Measurements from ENCODE around the gene REC114.
"Not testable (repeated sequence)": the region's sequence is repeated elsewhere in the genome, so short reads cannot be mapped to it uniquely, and the experiment has no call there.

Gene REC114

DNA sequence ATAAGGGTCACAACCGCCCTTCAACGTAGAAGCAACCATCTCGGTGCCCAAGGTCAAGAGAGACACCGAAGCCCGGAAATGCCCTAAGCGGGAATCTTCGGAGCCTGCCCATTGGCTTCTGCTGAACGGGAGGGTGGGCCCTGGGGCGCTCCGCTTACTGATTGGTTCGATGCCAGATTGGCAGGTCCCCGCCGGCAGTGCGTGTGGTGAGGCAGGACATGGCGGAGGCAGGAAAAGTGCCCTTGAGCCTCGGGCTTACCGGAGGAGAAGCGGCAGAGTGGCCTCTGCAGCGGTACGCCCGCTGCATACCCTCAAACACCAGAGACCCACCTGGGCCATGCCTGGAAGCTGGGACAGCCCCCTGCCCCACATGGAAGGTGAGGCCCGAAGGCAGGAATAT lies at the start of gene REC114:
Gene REC114, plus strand, starts transcription at position 197 of the 400 bp plus-strand sequence. Its CDS starts 22 bp downstream, at position 219.
- no peak for DNase-seq (ENCODE audit: low read depth in 2 of 2, low spot score in 1 of 2)

- DNase-seq (ENCODE audit: low read depth in 2 of 2, low spot score in 1 of 2) = no peak
Observed at GRCh38 chr15:73393336-73393735, 49.6 kb upstream of the REC114 start.

- DNase-seq (ENCODE audit: low read depth in 2 of 2, low spot score in 1 of 2) = no peak
Observed at GRCh38 chr15:73394782-73395181, 48.2 kb upstream of the REC114 start.

- DNase-seq (ENCODE audit: low read depth in 2 of 2, low spot score in 1 of 2) = no peak
Observed at GRCh38 chr15:73395671-73396070, 47.3 kb upstream of the REC114 start.

GRCh38 chr15:73397461-73397860 lies 45.5 kb upstream of the REC114 start:
- DNase-seq (ENCODE audit: low read depth in 2 of 2, low spot score in 1 of 2) = no peak

- no peak for DNase-seq (ENCODE audit: low read depth in 2 of 2, low spot score in 1 of 2)
Observed at GRCh38 chr15:73398861-73399260, 44.1 kb upstream of the REC114 start.

- DNase-seq (ENCODE audit: low read depth in 2 of 2, low spot score in 1 of 2) = not testable (repeated sequence)
Observed at GRCh38 chr15:73400222-73400621, 42.7 kb upstream of the REC114 start.

GRCh38 chr15:73403171-73403570 lies 39.8 kb upstream of the REC114 start:
- no peak for DNase-seq (ENCODE audit: low read depth in 2 of 2, low spot score in 1 of 2)

DNA sequence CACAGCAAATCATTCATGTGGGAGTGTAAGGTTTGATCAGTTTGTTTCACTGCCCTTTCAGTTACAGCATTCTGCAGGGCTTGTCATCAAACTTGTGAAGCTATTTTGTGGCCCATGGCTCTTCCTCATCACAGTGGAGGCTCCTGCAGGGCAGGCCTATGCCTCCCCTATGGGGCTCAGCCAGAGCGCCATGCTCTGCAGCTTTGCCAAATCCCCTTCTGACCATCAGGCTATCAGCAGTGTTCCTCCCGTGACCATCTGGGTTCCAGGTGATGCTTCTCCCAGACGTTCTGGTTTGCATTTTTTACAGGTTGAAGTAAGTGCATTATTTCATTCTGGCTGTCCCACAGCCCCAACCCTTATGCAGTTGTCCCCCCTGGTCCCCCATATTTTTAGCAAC lies 28.1 kb upstream of the REC114 start:
- no peak for DNase-seq (ENCODE audit: low read depth in 2 of 2, low spot score in 1 of 2)

DNA sequence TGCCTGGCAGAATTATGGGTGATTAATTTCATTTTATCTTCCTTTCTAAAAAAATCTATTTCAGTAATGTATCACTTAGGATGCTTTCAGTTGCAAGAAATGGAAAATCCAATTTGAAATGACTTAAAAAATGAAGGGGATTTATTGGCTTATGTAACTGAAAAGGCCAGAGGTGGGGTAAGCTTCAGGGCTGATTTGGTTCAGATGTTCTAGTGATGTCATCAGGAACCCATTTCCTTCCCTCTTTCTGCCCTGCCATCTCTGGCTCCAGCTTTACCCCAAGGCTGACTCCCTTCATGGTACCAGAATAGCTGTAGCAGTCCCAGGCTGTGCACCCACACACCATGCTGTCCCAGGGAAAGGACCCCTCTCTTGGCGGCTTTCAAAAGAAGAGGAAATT lies 18.5 kb upstream of the REC114 start:
- DNase-seq (ENCODE audit: low read depth in 2 of 2, low spot score in 1 of 2) = no peak

DNA sequence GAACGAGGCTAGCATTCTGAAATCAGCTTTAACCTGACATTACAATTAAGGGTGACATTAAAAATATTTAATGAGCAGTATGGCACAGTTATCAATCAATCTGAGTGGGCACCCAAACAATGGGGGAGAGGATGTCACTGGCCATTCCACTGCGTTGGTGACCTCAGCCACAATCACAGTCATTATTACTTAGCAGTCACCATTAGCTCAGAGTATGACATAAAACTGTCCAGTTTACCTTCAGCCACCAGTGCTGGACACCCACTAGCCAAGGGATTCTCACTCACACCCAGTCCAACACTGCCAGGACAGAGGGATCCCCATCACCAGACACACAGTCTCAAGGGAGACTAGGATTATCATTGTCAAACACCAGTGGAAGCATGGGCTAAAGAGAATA lies 17.5 kb upstream of the REC114 start:
- no peak for DNase-seq (ENCODE audit: low read depth in 2 of 2, low spot score in 1 of 2)

GRCh38 chr15:73426323-73426994 lies 16.5 kb upstream of the REC114 start:
- no peak for DNase-seq (ENCODE audit: low read depth in 2 of 2, low spot score in 1 of 2)

DNA sequence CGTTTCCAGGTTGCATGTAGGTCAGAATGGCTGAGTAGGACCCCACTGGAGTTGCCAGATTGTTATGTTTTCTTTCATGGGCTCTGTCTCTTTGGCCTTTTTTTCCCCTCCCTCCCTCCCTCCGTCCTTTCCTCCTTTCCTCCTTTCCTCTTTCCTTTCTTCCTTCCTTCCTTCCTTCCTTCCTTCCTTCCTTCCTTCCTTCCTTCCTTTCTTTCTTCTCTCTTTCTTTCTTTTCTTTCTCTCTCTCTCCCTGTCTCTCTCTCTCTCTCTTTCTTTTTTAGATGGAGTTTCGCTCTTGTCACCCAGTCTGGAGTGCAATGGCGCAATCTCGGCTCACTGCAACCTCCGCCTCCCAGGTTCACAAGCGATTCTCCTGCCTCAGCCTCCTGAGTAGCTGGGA lies 11.6 kb upstream of the REC114 start:
- DNase-seq (ENCODE audit: low read depth in 2 of 2, low spot score in 1 of 2) = not testable (repeated sequence)

GRCh38 chr15:73433873-73434272 lies 9.1 kb upstream of the REC114 start:
- DNase-seq (ENCODE audit: low read depth in 2 of 2, low spot score in 1 of 2) = no peak

GRCh38 chr15:73436613-73437012 lies 6.4 kb upstream of the REC114 start:
- no peak for DNase-seq (ENCODE audit: low read depth in 2 of 2, low spot score in 1 of 2)

DNA sequence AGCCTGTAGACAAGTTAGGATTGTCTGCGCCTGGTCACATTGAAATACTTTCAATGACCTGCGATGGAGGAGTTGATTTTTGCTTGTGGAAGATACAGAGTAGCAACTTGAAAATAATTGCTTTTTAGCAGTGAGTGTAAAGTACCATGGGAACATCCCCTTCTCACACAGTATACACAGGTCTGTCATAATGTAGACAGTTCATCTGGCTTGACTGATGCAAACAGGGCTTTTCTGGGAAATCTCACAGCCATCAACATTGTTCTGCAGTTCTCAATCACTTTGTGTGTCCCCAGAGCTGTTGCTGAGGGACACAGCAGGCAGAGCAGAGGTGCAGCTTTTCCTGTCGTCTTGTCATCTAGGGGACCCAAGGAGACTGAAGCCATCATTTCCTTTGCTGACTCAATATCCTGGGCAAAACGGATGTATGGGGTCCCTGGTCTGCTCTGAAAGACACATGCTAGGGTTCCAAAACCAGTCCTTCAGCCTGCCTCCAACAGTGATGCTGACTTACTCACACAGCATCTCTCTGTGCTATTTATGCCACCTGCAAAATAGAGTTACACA lies 5.3 kb upstream of the REC114 start:
- no peak for DNase-seq (ENCODE audit: low read depth in 2 of 2, low spot score in 1 of 2)

GRCh38 chr15:73438651-73439050 lies 4.3 kb upstream of the REC114 start:
- DNase-seq (ENCODE audit: low read depth in 2 of 2, low spot score in 1 of 2) = no peak

- no peak for DNase-seq (ENCODE audit: low read depth in 2 of 2, low spot score in 1 of 2)
Observed at GRCh38 chr15:73440571-73440970, 2.4 kb upstream of the REC114 start.

DNA sequence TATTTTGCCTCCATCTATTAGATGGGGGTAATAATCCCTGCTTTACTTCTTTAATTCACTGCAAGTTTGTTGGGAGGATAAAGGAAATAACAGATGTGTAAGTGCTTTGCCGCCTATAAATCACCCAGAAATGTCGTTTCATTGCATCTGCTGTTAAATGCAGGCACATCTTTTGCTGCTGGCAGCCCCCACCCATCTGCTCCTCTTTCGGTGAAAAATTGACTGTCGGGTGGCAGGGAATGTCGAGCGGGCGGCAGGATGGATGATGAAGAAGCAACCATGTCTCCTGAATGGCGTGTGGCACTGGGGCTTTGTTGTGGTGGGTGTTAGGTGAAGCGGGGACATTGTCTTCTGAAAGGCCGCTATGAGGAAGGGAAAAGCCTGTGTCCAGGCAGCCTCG lies 543 bp upstream of the REC114 start:
- DNase-seq (ENCODE audit: low read depth in 2 of 2, low spot score in 1 of 2) = no peak

DNA sequence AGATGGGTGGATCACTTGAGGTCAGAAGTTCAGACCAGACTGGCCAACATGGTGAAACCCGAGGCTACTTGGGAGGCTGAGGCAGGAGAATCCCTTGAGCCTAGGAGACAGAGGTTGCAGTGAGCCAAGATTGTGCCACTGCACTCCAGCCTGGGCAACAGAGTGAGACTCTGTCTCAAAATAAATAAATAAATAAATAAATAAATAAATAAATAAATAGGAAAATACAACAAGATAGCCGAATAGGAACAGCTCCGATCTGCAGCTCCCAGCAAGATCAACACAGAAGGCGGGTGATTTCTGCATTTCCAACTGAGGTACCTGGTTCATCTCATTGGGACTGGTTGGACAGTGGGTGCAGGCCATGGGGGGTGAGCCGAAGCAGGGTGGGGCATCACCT lies 4.5 kb downstream of the REC114 start:
- DNase-seq (ENCODE audit: low read depth in 2 of 2, low spot score in 1 of 2) = not testable (repeated sequence)

DNA sequence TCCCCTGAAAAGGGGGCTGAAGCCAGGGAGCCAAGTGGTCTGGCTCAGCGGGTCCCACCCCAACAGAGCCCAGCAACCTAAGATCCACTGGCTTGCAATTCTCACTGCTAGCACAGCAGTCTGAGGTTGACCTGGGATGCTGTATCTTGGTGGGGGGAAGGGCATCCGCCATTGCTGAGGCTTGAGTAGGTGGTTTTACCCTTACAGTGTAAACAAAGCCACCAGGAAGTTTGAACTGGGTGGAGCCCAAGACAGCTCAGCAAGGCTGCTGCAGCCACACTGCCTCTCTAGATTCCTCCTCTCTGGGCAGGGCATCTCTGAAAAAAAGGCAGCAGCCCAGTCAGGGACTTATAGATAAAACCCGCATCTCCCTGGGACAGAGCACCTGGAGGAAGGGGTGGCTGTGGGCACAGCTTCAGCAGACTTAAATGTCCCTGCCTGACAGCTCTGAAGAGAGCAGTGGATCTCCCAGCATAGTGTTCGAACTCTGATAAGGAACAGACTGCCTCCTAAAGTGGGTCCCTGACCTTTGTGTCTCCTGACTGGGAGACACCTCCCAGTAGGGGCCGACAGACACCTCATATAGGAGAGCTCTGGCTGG lies 5.3 kb downstream of the REC114 start:
- not testable (repeated sequence) for DNase-seq (ENCODE audit: low read depth in 2 of 2, low spot score in 1 of 2)

DNA sequence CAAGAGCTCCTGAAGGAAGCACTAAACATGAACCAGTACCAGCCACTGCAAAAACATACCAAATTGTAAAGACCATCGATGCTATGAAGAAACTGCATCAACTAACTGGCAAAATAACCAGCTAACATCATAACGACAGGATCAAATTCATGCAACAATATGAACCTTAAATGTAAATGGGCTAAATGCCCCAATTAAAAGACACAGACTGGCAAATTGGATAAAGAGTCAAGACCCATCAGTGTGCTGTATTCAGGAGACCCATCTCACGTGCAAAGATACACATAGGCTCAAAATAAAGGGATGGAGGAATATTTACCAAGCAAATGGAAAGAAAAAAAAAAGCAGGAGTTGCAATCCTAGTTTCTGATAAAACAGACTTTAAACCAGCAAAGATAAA lies 7.0 kb downstream of the REC114 start:
- DNase-seq (ENCODE audit: low read depth in 2 of 2, low spot score in 1 of 2) = not testable (repeated sequence)

DNA sequence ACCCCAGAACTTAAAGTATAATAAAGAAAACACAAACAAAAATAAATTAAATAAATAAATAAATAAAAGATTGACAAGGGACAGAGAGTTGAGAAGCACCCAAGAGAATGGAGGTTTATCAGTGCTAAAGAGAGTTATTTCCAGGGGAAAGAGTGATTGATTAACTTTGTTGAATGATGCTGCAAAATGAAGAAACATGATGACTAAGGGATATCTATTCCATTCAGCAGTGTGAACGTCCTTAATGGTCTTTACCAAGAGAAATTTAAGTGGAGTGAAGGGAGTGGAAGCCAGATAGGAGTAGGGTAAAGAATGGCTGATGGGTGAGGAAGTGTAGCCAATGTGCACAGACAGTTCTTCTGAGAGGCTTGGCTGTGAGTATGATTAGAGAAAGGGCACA lies 11.1 kb downstream of the REC114 start:
- no peak for DNase-seq (ENCODE audit: low read depth in 2 of 2, low spot score in 1 of 2)
